Measurements from ENCODE around the gene FANCI.

Gene FANCI

DNA sequence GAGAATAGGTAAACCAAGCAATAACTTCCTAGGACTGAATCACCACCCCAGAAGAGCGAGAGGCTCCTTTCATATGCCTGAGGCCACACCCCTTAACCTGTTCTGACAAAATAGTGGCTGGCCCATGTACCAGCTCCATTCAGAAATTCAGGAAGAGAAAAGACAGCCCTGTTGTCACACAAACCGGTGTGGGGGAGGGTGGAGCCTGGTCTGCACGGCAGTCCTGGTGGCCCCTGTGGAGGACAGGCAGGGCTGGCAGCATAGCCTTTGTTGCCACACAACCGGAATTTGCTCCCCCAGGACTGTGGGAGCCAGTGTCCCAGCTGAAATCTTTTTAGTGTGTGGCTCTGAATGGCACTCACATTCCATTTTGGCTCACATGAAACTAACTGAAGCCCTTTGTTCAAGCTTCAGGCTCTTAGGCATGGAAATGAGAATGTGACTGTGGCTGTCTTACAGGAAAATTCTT is 46.2 kb upstream of the FANCI start:
- no peak for TF ChIP-seq ZNF677 (tag by site-specific recombination; IDR thresholded peaks at IDR 0.05)
- TF ChIP-seq MYNN (tag by site-specific recombination; IDR thresholded peaks at IDR 0.05; ENCODE audit: borderline replicate concordance): no peak
- TF ChIP-seq YY1 (tag by site-specific recombination; IDR thresholded peaks at IDR 0.05): no peak
- TF ChIP-seq, protein P1, sequence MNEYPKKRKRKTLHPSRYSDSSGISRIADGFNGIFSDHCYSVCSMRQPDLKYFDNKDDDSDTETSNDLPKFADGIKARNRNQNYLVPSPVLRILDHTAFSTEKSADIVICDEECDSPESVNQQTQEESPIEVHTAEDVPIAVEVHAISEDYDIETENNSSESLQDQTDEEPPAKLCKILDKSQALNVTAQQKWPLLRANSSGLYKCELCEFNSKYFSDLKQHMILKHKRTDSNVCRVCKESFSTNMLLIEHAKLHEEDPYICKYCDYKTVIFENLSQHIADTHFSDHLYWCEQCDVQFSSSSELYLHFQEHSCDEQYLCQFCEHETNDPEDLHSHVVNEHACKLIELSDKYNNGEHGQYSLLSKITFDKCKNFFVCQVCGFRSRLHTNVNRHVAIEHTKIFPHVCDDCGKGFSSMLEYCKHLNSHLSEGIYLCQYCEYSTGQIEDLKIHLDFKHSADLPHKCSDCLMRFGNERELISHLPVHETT (tag by site-specific recombination; IDR thresholded peaks at IDR 0.05): no peak
- TF ChIP-seq ZNF341 (tag by site-specific recombination; IDR thresholded peaks at IDR 0.05; ENCODE audit: low read depth): peak; percentile 83
- TF ChIP-seq ZNF600 (tag by site-specific recombination; IDR thresholded peaks at IDR 0.05): 0 out of 2 replicates have a peak, but pooled peaks have one; percentile 21
- TF ChIP-seq ZNF561 (tag by site-specific recombination; IDR thresholded peaks at IDR 0.05; ENCODE audit: borderline replicate concordance): no peak
- TF ChIP-seq GLIS1 (tag by site-specific recombination; IDR thresholded peaks at IDR 0.05): peak; percentile 37; the same call in 1 of the 2 replicates
- no peak for TF ChIP-seq ZNF664 (tag by site-specific recombination; IDR thresholded peaks at IDR 0.05)
- TF ChIP-seq, protein P2, sequence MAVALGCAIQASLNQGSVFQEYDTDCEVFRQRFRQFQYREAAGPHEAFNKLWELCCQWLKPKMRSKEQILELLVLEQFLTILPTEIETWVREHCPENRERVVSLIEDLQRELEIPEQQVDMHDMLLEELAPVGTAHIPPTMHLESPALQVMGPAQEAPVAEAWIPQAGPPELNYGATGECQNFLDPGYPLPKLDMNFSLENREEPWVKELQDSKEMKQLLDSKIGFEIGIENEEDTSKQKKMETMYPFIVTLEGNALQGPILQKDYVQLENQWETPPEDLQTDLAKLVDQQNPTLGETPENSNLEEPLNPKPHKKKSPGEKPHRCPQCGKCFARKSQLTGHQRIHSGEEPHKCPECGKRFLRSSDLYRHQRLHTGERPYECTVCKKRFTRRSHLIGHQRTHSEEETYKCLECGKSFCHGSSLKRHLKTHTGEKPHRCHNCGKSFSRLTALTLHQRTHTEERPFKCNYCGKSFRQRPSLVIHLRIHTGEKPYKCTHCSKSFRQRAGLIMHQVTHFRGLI (tag by site-specific recombination; IDR thresholded peaks at IDR 0.05): no peak
- 0 out of 2 replicates have a peak, but pooled peaks have one; percentile 17 for TF ChIP-seq GLIS2 (tag by site-specific recombination; IDR thresholded peaks at IDR 0.05)
- no peak for TF ChIP-seq ZBTB21 (tag by site-specific recombination; IDR thresholded peaks at IDR 0.05)
- TF ChIP-seq ZNF335 (tag by site-specific recombination; conservative IDR thresholded peaks at IDR 0.05): peak; percentile 69
- no peak for TF ChIP-seq ZFP69B (tag by site-specific recombination; IDR thresholded peaks at IDR 0.05)
- TF ChIP-seq ZNF549 (tag by site-specific recombination; IDR thresholded peaks at IDR 0.05): no peak
- H3K27ac ChIP-seq (ENCODE audit: extremely low read depth, low read depth, low read length): peak overlapping the region; percentile 19; the same call in 1 of the 2 replicates
- H3K4me3 ChIP-seq (ENCODE audit: low read depth, low read length): no peak overlapping the region
- CTCF ChIA-PET: interaction anchor here (0.6 to 7.0 kb wide), 7 partner anchors 9 to 161 kb away, joined by 3 to 64 read pairs (median 4); no protein-coding TSS in a partner anchor
- peaks cover 22% of the 10 kb centered on the region for H3K4me1 ChIP-seq (ENCODE audit: control insufficient read depth, insufficient read depth, low read length)
- POLR2A ChIA-PET: interaction anchor here (0.6 to 1.4 kb wide), 3 partner anchors 9 to 378 kb away, joined by 4 read pairs; partner anchors contain the start of gene TICRR
- H3K36me3 ChIP-seq (ENCODE audit: control insufficient read depth in 2 of 2, insufficient read depth in 1 of 2, low read length in 2 of 2): peaks cover 6 to 23% of the 10 kb centered on the region in 2 experiments
- no peaks in the 10 kb centered on the region for H3K9me3 ChIP-seq (ENCODE audit: control insufficient read depth, insufficient read depth, low read depth, low read length)

DNA sequence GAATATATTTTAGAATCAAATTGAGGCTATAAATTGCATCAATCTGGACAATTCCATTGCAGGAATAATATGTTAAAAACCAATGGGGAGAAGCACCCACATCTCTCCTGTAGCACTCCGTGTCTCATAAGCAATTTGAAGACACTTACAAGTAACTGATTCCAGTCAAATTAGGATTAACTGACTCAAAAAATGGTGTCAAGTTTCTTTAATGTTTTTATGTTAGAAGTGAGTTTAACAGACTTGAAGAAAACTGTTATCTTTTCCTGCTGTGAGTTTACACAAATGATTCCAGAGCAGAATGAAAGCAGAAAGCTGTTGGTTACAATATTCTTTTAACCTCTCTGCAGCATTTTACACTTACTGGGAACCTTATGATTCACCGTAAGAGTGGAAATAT is 45.6 kb upstream of the FANCI start:
- Histone ChIP-seq H3K36me3 (ENCODE audit: control insufficient read depth in 2 of 2, insufficient read depth in 1 of 2, low read length in 2 of 2) (peaks cover 5 to 17% of the 10 kb centered on the region in 2 experiments), H3K4me3 (ENCODE audit: low read depth, low read length) (no peak overlapping the region), H3K9me3 (ENCODE audit: control insufficient read depth, insufficient read depth, low read depth, low read length) (no peaks in the 10 kb centered on the region), H3K27ac (ENCODE audit: extremely low read depth, low read depth, low read length) (no peak overlapping the region), H3K4me1 (ENCODE audit: control insufficient read depth, insufficient read depth, low read length) (peaks cover 22% of the 10 kb centered on the region)
- CTCF ChIA-PET: interaction anchor here (1.4 to 7.0 kb wide), 4 partner anchors 9 to 160 kb away, joined by 4 to 64 read pairs (median 18); no protein-coding TSS in a partner anchor
- POLR2A ChIA-PET: interaction anchor here (1.4 kb wide), 1 partner anchor 47 kb away, joined by 4 read pairs; no protein-coding TSS in a partner anchor
- TF ChIP-seq ZNF701 (tag by site-specific recombination; IDR thresholded peaks at IDR 0.05): no peak
- no peak for TF ChIP-seq YY1 (tag by site-specific recombination; IDR thresholded peaks at IDR 0.05)
- TF ChIP-seq ZNF24 (tag by site-specific recombination; IDR thresholded peaks at IDR 0.05): no peak
- TF ChIP-seq ZNF146 (tag by site-specific recombination; IDR thresholded peaks at IDR 0.05): no peak
- TF ChIP-seq, protein P3, sequence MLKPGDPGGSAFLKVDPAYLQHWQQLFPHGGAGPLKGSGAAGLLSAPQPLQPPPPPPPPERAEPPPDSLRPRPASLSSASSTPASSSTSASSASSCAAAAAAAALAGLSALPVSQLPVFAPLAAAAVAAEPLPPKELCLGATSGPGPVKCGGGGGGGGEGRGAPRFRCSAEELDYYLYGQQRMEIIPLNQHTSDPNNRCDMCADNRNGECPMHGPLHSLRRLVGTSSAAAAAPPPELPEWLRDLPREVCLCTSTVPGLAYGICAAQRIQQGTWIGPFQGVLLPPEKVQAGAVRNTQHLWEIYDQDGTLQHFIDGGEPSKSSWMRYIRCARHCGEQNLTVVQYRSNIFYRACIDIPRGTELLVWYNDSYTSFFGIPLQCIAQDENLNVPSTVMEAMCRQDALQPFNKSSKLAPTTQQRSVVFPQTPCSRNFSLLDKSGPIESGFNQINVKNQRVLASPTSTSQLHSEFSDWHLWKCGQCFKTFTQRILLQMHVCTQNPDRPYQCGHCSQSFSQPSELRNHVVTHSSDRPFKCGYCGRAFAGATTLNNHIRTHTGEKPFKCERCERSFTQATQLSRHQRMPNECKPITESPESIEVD (tag by site-specific recombination; IDR thresholded peaks at IDR 0.05): peak; percentile 61

All from HEK293 (cell line).